ENCODE results near the gene UTP20. TPM values are rescaled to one million over a fixed set of nuclear protein-coding genes. Genes with fewer than 3 reads are reported as not detected.

The UTP20 gene
- polyA plus RNA-seq, 1 donor, result 8.2 TPM

DNA sequence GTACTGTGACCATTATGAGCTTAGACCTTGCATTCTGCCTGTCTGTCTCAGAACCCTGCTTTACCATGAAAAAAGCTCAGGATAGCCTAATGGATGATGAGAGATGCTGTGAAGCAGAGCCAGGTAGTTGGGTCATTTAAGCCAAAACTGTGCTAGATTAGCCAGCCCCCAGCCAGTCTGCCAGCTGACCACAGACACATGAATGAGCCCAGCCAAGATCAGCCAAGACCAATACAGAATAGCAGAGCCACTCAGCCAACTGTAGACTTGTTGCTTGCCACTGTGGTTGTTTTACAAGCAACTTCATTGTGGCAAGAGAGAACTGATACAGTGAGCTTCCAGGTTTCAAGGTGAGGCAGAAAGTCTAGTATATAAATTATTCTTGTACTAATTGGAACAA is 12.8 kb upstream of the UTP20 start:
- Histone ChIP-seq H3K9me3 (ENCODE audit: control insufficient read depth, low read depth, low read length) (peaks cover 3% of the 10 kb centered on the region), H3K4me3 (ENCODE audit: low read length) (no peak overlapping the region), H3K27me3 (ENCODE audit: control insufficient read depth, insufficient read depth, low read length) (peaks cover 6% of the 10 kb centered on the region), H3K27ac (ENCODE audit: low read length) (no peak overlapping the region), H3K4me1 (ENCODE audit: control insufficient read depth, insufficient read depth, low read length) (no peaks in the 10 kb centered on the region), H3K36me3 (ENCODE audit: control insufficient read depth, insufficient read depth, low read length) (no peaks in the 10 kb centered on the region)
- no peak for DNase-seq

DNA sequence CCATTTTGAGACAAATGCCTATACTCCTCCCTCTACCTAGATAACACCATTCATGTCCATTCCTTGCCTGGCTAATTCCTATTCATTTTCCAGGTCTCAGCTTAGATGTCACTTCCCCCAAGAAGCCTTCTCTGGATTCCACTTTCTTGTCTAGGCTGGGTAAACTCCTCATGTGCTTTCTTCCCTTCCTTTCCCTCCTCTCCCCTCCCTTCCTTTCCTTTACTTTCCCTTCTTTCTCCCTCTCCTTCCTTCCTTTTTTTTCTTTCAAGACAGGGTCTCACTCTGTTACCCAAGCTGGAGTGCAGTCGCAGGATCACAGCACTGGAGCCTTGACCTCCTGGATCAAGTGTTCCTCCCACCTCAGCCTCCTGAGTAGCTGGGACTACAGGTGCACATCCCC is 3.5 kb upstream of the UTP20 start:
- 80% methylated on average over 1 of the region's 1 CpG for WGBS (ENCODE audit: insufficient coverage, low lambda C conversion rate)
- H3K36me3 ChIP-seq (ENCODE audit: control insufficient read depth, insufficient read depth, low read length), result no peaks in the 10 kb centered on the region
- H3K27me3 ChIP-seq (ENCODE audit: control insufficient read depth, insufficient read depth, low read length), result peaks cover 2% of the 10 kb centered on the region
- no peak for DNase-seq
- no peak overlapping the region for H3K27ac ChIP-seq (ENCODE audit: low read length)
- no peaks in the 10 kb centered on the region for H3K9me3 ChIP-seq (ENCODE audit: control insufficient read depth, low read depth, low read length)
- no peak overlapping the region for H3K4me3 ChIP-seq (ENCODE audit: low read length)
- H3K4me1 ChIP-seq (ENCODE audit: control insufficient read depth, insufficient read depth, low read length), result no peaks in the 10 kb centered on the region

DNA sequence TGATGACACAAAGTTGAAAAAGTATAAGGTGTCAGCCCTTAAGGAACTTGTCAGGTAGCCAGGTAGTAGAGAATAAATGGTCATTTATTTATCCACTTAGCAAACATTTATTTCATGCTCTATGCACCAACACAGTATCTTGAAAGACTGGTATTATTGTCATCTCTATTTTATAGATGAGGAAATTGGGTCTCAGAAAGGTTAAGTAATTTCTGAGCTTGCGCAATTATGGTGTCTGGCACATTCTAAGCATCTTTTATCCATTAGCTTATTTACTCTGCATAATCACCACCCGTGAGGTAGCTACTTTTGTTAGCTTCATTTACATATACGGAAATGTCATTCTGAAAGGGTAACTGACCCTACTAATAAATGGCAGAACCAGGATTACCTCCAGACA is 2.5 kb upstream of the UTP20 start:
- no peak overlapping the region for H3K27ac ChIP-seq (ENCODE audit: low read length)
- no peaks in the 10 kb centered on the region for H3K9me3 ChIP-seq (ENCODE audit: control insufficient read depth, low read depth, low read length)
- 83% methylated on average over 1 of the region's 3 CpGs for WGBS (ENCODE audit: insufficient coverage, low lambda C conversion rate)
- no peaks in the 10 kb centered on the region for H3K4me1 ChIP-seq (ENCODE audit: control insufficient read depth, insufficient read depth, low read length)
- DNase-seq, result no peak
- H3K27me3 ChIP-seq (ENCODE audit: control insufficient read depth, insufficient read depth, low read length), result no peaks in the 10 kb centered on the region
- no peak overlapping the region for H3K4me3 ChIP-seq (ENCODE audit: low read length)
- H3K36me3 ChIP-seq (ENCODE audit: control insufficient read depth, insufficient read depth, low read length), result no peaks in the 10 kb centered on the region

DNA sequence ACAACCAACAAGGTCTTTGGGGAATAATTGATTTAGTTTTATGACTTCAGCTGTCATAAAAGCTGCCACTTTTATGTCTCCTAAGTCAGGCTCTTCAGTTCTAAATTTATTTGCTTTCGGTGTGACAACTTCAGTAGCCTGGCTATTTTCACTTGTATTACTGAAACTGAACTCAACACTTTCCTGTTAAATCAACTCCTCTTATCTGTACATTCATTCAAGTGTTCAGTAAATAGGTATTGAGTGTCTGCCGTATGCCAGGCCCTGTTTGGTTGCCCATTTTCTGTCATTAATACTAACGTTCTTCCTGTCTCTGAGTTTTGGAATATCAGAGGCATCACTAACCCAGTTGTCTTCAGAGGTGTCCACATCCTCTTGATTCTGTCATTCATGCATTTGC is 7.5 kb downstream of the UTP20 start:
- Histone ChIP-seq H3K4me3 (ENCODE audit: low read length) (no peak overlapping the region), H3K27ac (ENCODE audit: low read length) (no peak overlapping the region), H3K9me3 (ENCODE audit: control insufficient read depth, low read depth, low read length) (no peaks in the 10 kb centered on the region), H3K4me1 (ENCODE audit: control insufficient read depth, insufficient read depth, low read length) (no peaks in the 10 kb centered on the region), H3K36me3 (ENCODE audit: control insufficient read depth, insufficient read depth, low read length) (peaks cover 25% of the 10 kb centered on the region), H3K27me3 (ENCODE audit: control insufficient read depth, insufficient read depth, low read length) (no peaks in the 10 kb centered on the region)
- WGBS (ENCODE audit: insufficient coverage, low lambda C conversion rate), result 0% methylated on average over 1 of the region's 3 CpGs
- no peak for DNase-seq

DNA sequence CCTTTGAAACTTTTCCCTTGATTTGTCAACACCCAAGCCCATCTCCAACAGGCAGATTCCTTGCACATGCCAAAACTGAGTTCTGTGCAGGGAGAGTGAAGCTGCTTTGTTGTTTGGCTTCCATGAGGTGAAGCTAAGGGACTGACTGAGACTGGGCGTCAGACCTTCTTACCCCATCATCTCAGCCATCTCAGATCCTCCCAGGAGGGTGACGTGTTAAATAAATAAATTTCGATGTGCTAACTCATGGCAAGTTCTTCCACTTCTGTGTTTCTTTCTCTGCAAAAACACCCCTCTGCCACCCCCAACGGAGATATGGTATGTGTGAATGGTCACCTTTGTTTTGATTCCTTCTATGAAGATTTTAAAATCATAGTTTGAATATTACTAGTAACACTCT is 17.8 kb downstream of the UTP20 start:
- Histone ChIP-seq H3K27ac (ENCODE audit: low read length) (no peak overlapping the region), H3K4me1 (ENCODE audit: control insufficient read depth, insufficient read depth, low read length) (no peaks in the 10 kb centered on the region), H3K4me3 (ENCODE audit: low read length) (no peak overlapping the region), H3K9me3 (ENCODE audit: control insufficient read depth, low read depth, low read length) (no peaks in the 10 kb centered on the region), H3K27me3 (ENCODE audit: control insufficient read depth, insufficient read depth, low read length) (no peaks in the 10 kb centered on the region), H3K36me3 (ENCODE audit: control insufficient read depth, insufficient read depth, low read length) (peaks cover 42% of the 10 kb centered on the region)
- DNase-seq, result no peak
- 100% methylated on average over 1 of the region's 4 CpGs for WGBS (ENCODE audit: insufficient coverage, low lambda C conversion rate)

DNA sequence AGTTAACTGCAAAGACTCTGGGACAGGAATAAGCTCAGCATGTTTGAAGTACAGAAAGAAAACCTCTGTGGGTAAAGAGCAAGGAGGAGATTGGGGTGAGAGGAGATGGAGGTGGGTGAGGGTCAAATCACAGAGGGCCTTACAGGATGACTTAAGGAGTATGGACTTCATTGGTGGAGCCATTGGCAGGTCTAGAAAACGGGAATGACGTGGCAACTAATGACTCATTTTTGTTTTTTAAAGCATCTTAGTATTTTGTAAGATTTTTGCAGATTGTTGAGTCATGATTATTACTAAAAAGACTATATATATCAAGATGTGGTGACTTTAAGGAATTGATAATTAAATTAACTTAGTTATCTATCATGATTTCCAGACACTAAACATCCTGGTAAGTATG is 18.5 kb downstream of the UTP20 start:
- H3K9me3 ChIP-seq (ENCODE audit: control insufficient read depth, low read depth, low read length), result no peaks in the 10 kb centered on the region
- H3K27ac ChIP-seq (ENCODE audit: low read length), result no peak overlapping the region
- no peaks in the 10 kb centered on the region for H3K4me1 ChIP-seq (ENCODE audit: control insufficient read depth, insufficient read depth, low read length)
- H3K4me3 ChIP-seq (ENCODE audit: low read length), result no peak overlapping the region
- no peak for DNase-seq
- H3K27me3 ChIP-seq (ENCODE audit: control insufficient read depth, insufficient read depth, low read length), result no peaks in the 10 kb centered on the region
- peaks cover 42% of the 10 kb centered on the region for H3K36me3 ChIP-seq (ENCODE audit: control insufficient read depth, insufficient read depth, low read length)
- WGBS (ENCODE audit: insufficient coverage, low lambda C conversion rate), result no CpG with 5 or more reads among the region's 2 CpGs

DNA sequence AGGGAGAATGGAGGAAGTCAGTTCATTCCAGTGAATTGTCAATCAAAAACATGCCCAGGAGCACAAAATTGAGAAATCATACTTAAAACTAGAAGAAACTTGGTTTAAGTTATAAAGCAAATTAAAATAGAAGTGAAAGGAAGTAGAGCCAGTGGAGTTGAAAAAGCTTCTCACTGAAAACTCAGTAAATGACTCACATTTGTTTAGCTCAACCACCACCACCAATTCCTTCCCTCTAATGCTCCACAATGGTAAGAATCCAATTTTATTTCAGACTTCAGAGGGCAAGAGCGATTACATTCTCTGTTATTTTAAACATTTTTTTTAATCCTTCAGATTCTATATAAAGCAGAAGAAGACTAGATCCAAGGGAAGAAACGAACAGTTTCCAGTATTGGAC is 19.4 kb downstream of the UTP20 start:
- H3K36me3 ChIP-seq (ENCODE audit: control insufficient read depth, insufficient read depth, low read length), result peaks cover 50% of the 10 kb centered on the region
- H3K27ac ChIP-seq (ENCODE audit: low read length), result no peak overlapping the region
- WGBS (ENCODE audit: insufficient coverage, low lambda C conversion rate), result no CpG with 5 or more reads among the region's 2 CpGs
- DNase-seq, result no peak
- no peak overlapping the region for H3K4me3 ChIP-seq (ENCODE audit: low read length)
- H3K4me1 ChIP-seq (ENCODE audit: control insufficient read depth, insufficient read depth, low read length), result no peaks in the 10 kb centered on the region
- H3K27me3 ChIP-seq (ENCODE audit: control insufficient read depth, insufficient read depth, low read length), result no peaks in the 10 kb centered on the region
- no peaks in the 10 kb centered on the region for H3K9me3 ChIP-seq (ENCODE audit: control insufficient read depth, low read depth, low read length)

DNA sequence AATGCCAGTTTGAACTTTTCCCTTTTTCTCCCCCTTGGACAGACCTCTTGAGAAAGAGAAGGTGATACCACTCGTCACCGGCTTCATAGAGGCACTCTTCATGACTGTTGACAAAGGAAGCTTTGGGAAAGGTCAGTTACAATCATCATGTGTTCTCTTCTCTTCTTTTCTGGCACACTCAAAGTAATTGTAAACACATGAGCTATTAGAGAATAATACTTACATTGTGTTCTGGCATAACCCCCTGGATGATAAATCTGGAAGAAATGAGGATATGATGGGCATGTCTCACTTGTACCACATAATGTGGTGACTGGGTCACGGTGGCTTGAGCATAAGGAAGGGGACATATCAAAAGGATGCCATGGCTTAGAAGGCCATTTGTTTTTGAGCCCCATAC is 20.0 kb downstream of the UTP20 start:
- Histone ChIP-seq H3K4me1 (ENCODE audit: control insufficient read depth, insufficient read depth, low read length) (no peaks in the 10 kb centered on the region), H3K27me3 (ENCODE audit: control insufficient read depth, insufficient read depth, low read length) (no peaks in the 10 kb centered on the region), H3K4me3 (ENCODE audit: low read length) (no peak overlapping the region), H3K36me3 (ENCODE audit: control insufficient read depth, insufficient read depth, low read length) (peaks cover 50% of the 10 kb centered on the region), H3K9me3 (ENCODE audit: control insufficient read depth, low read depth, low read length) (no peaks in the 10 kb centered on the region), H3K27ac (ENCODE audit: low read length) (no peak overlapping the region)
- WGBS (ENCODE audit: insufficient coverage, low lambda C conversion rate), result no CpG with 5 or more reads among the region's 3 CpGs
- no peak for DNase-seq

DNA sequence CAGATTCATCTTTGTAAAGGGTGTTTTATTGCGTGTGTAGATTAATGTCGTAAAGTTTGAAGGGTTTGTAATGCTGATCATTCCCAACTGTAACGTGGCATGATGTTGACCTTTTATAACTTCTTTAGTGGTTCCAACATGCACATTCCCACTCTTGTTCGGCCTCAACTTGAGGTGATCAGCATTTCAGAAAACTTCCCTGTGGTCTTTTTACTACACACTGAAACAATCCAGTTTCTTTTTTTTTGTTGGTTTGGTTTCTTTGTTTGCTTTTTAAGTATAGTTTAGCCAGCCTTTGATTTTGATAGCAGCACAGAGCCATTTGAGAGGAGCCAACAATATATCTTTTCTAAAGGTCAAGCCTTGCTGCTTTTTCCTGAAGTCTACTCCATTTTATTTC is 22.8 kb downstream of the UTP20 start:
- H3K27ac ChIP-seq (ENCODE audit: low read length), result no peak overlapping the region
- H3K9me3 ChIP-seq (ENCODE audit: control insufficient read depth, low read depth, low read length), result no peaks in the 10 kb centered on the region
- H3K4me3 ChIP-seq (ENCODE audit: low read length), result no peak overlapping the region
- no peak for DNase-seq
- no peaks in the 10 kb centered on the region for H3K27me3 ChIP-seq (ENCODE audit: control insufficient read depth, insufficient read depth, low read length)
- H3K36me3 ChIP-seq (ENCODE audit: control insufficient read depth, insufficient read depth, low read length), result peaks cover 60% of the 10 kb centered on the region
- WGBS (ENCODE audit: insufficient coverage, low lambda C conversion rate), result 94% methylated on average over 3 of the region's 4 CpGs
- no peaks in the 10 kb centered on the region for H3K4me1 ChIP-seq (ENCODE audit: control insufficient read depth, insufficient read depth, low read length)

DNA sequence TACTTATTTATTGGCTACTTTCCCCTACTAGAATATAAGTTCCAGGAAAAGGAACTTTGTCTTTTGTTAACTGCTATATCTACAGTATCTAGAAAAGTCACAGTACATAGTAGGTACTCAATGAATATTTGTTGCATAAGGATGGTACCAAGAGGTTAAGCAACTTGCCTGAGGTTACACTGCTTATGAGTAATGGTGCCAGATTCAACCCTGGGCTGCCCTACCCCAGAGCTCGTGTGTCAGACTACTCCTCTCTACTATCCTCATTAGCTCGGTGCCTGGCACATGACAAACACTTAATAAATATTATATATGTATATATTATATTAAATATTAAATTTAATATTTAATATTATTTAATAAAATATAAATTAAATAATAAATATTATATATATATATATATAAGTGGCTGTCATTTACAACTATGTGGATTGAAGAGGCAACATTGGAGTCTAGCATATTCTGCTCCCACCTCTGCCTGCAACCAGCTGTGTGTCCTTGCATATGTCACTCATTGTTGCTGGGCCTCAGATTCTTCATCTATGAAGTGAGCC is 25.4 kb downstream of the UTP20 start:
- Histone ChIP-seq H3K27ac (ENCODE audit: low read length) (no peak overlapping the region), H3K4me1 (ENCODE audit: control insufficient read depth, insufficient read depth, low read length) (no peaks in the 10 kb centered on the region), H3K36me3 (ENCODE audit: control insufficient read depth, insufficient read depth, low read length) (peaks cover 56% of the 10 kb centered on the region), H3K27me3 (ENCODE audit: control insufficient read depth, insufficient read depth, low read length) (no peaks in the 10 kb centered on the region), H3K4me3 (ENCODE audit: low read length) (no peak overlapping the region), H3K9me3 (ENCODE audit: control insufficient read depth, low read depth, low read length) (no peaks in the 10 kb centered on the region)
- no peak for DNase-seq
- no CpG with 5 or more reads among the region's 2 CpGs for WGBS (ENCODE audit: insufficient coverage, low lambda C conversion rate)

DNA sequence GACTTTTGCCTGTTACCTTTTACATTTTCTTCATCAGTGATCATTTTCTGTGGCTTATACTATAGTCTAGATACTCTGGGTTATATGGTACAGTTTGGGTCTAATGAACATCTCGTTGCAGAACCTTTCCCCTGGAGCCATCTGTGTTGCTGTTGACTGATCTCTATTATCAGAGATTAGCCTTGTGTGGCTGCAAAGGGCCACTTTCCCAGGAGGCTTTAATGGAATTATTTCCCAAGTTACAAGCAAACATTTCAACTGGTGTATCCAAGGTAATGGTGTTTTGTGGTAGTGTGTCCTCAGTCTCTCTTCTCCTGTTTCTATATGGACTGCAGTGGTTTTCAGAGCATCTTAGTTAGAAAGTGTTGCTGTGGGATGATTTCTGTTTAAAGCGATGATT is 25.9 kb downstream of the UTP20 start:
- no CpG with 5 or more reads among the region's 2 CpGs for WGBS (ENCODE audit: insufficient coverage, low lambda C conversion rate)
- no peaks in the 10 kb centered on the region for H3K4me1 ChIP-seq (ENCODE audit: control insufficient read depth, insufficient read depth, low read length)
- no peak overlapping the region for H3K4me3 ChIP-seq (ENCODE audit: low read length)
- H3K27me3 ChIP-seq (ENCODE audit: control insufficient read depth, insufficient read depth, low read length), result no peaks in the 10 kb centered on the region
- no peaks in the 10 kb centered on the region for H3K9me3 ChIP-seq (ENCODE audit: control insufficient read depth, low read depth, low read length)
- H3K27ac ChIP-seq (ENCODE audit: low read length), result no peak overlapping the region
- no peak for DNase-seq
- H3K36me3 ChIP-seq (ENCODE audit: control insufficient read depth, insufficient read depth, low read length), result peaks cover 52% of the 10 kb centered on the region
